HepG2 (cell line): ENCODE results near the gene ARHGEF4. TPM values are rescaled to one million over a fixed set of nuclear protein-coding genes. Genes with fewer than 3 reads are reported as not detected.

Experiments
- ATAC-seq: fragments of 200-7000 bp; cut with Tn5 transposase; 3 replicates; pipeline ENCODE4 v1.9.1; 2020; ENCODE audit warnings: mild to moderate bottlenecking, moderate library complexity
- BruUV-seq: library from RNA; stranded (reverse); fragments of 400-500 nt; replicated peaks from 2 replicates; lab custom pipeline; 2021; lab: Mats Ljungman, UMichigan
- CTCF ChIA-PET: fragments of 300-600 bp; formaldehyde crosslinking; extraction: SDS; loops from one replicate; lab custom pipeline; 2021; ENCODE audit warnings: low total read pairs, inconsistent platforms, low intra/inter-chr PET ratio; lab: Yijun Ruan, JAX
- POLR2A ChIA-PET: fragments of 350-600 bp; sonication (Branson Sonifier 250); formaldehyde crosslinking; loops from one replicate; lab custom pipeline; 2020; ENCODE audit warnings: antibody characterized with exemption, inconsistent platforms; lab: Yijun Ruan, JAX
- DNase-seq: peaks from one replicate; pipeline ENCODE4 v3.0.0-alpha.2; 2015; ENCODE audit warnings: low spot score
- FAIRE-seq: peaks from 3 replicates; lab custom pipeline; 2011; peaks lifted over from hg19 to GRCh38; lab: Jason Lieb, UNC
- H2AFZ ChIP-seq: one replicate; pipeline ENCODE4 v1.6.1; 2011; ENCODE audit warnings: low read length, inconsistent platforms
- H3K27ac ChIP-seq: fragments of 300-600 bp; 3 replicates; pipeline ENCODE4 v1.8.0; 2011; ENCODE audit warnings: mixed run types, mild to moderate bottlenecking, mixed read lengths, low read length, inconsistent platforms; ENCODE audit not compliant: insufficient read depth; ENCODE audit errors: extremely low read length
- H3K27me3 ChIP-seq, 2 experiments: fragments of 200-600 bp in 1 of 2; 2 replicates in 1 of 2; 3 replicates in 1 of 2; pipeline versions ENCODE4 v1.6.0 to v1.8.0; 2011; ENCODE audit warnings: low read length in 2 of 2, mild to moderate bottlenecking in 2 of 2, moderate library complexity in 2 of 2, inconsistent platforms in 1 of 2; ENCODE audit not compliant: insufficient read depth in 2 of 2, control insufficient read depth in 1 of 2
- H3K36me3 ChIP-seq, 2 experiments: fragments of 200-600 bp in 1 of 2; replicated peaks in 1 of 2; 2 replicates in 1 of 2; 3 replicates in 1 of 2; pipeline versions ENCODE4 v1.5.1 to v1.8.0; 2011; ENCODE audit warnings: low read length in 2 of 2, inconsistent platforms in 1 of 2; ENCODE audit not compliant: insufficient read depth in 2 of 2, control insufficient read depth in 1 of 2
- H3K4me1 ChIP-seq: 2 replicates; pipeline ENCODE4 v1.5.1; 2012; ENCODE audit warnings: low read length, inconsistent platforms; ENCODE audit not compliant: insufficient read depth
- H3K4me2 ChIP-seq: 2 replicates; pipeline ENCODE4 v1.6.0; 2011; ENCODE audit warnings: low read depth, low read length, inconsistent platforms
- H3K4me3 ChIP-seq, 3 experiments: fragments of 200-600 bp in 1 of 3; sonication (generic), shearing (Covaris generic) in 1 of 3; replicated peaks in 1 of 3; 2 replicates each; pipeline ENCODE4 v1.5.1; 2011 to 2016; ENCODE audit warnings: low read length in 3 of 3, inconsistent platforms in 2 of 3, low read depth in 2 of 3, mild to moderate bottlenecking in 2 of 3, control low read depth in 1 of 3, mixed read lengths in 1 of 3; ENCODE audit not compliant: insufficient read depth in 1 of 3
- H3K79me2 ChIP-seq: one replicate; pipeline ENCODE4 v1.6.1; 2011; ENCODE audit warnings: low read length, inconsistent platforms; ENCODE audit not compliant: insufficient read depth
- H3K9ac ChIP-seq: 2 replicates; pipeline ENCODE4 v1.6.0; 2011; ENCODE audit warnings: mild to moderate bottlenecking, low read depth, low read length, inconsistent platforms; ENCODE audit not compliant: insufficient read depth
- H3K9me3 ChIP-seq: 2 replicates; pipeline ENCODE4 v1.5.1; 2012; ENCODE audit warnings: mild to moderate bottlenecking, low read length
- H4K20me1 ChIP-seq: 2 replicates; pipeline ENCODE4 v1.6.0; 2011; ENCODE audit warnings: inconsistent platforms, mild to moderate bottlenecking, low read length, moderate library complexity; ENCODE audit not compliant: insufficient read depth
- KDM6A ChIP-seq: IDR thresholded peaks from 2 replicates; pipeline ENCODE4 v1.6.1; 2016; ENCODE audit warnings: low read depth
- RAD21 ChIP-seq: fragments of 450-650 bp; formaldehyde crosslinking; IDR thresholded peaks from 2 replicates; pipeline ENCODE4 v1.5.0; 2020; ENCODE audit warnings: mild to moderate bottlenecking
- ZHX2 ChIP-seq, 2 experiments: sonication (generic) in 1 of 2; formaldehyde crosslinking in 1 of 2; IDR thresholded peaks; 2 replicates each; pipeline versions ENCODE4 v1.6.1 to v1.9.0; 2014 to 2022; ENCODE audit warnings: antibody characterized with exemption in 1 of 2, borderline replicate concordance in 1 of 2, inconsistent platforms in 1 of 2, low read depth in 1 of 2, missing genetic modification reagents in 1 of 2
- ZNF362 ChIP-seq: sonication (generic); formaldehyde crosslinking; IDR thresholded peaks from 2 replicates; pipeline ENCODE4 v1.4.0; 2020; ENCODE audit warnings: missing genetic modification reagents, mild to moderate bottlenecking, borderline replicate concordance
- ZNF414 ChIP-seq: sonication (generic); formaldehyde crosslinking; IDR thresholded peaks from 2 replicates; pipeline ENCODE4 v1.5.0; 2020; ENCODE audit warnings: missing genetic modification reagents
- WGBS: methylation state at CpG from one replicate; pipeline ENCODE4 v1.1.6; 2017; ENCODE audit warnings: low lambda C conversion rate; 5-methylcytosine and 5-hydroxymethylcytosine counted together
- in situ Hi-C: cut with HindIII; loops from 2 replicates; pipeline ENCODE4 v1.10.0; 2017; ENCODE audit warnings: low pct_unique_long_range_greater_than_20kb; ENCODE audit not compliant: extremely low pct_ligation_motif_present
- intact Hi-C: fragments of 100-400 bp; cut with micrococcal nuclease; formaldehyde crosslinking; loops from one replicate; pipeline ENCODE4 v1.10.0; 2022; ENCODE audit not compliant: unreplicated experiment
- polyA plus RNA-seq, 8 experiments: library from polyadenylated mRNA; depleted of rRNA in 3 of 8; stranded (reverse) in 7 of 8; unstranded in 1 of 8; fragments of >200 nt; fragmentation: Illumina TruSeq in 4 of 8; extraction: Trizol in 4 of 8; gene quantifications; 2 replicates each; pipeline versions ENCODE4 v1.2.1 to v1.2.3, GENCODE V29; 2011 to 2016; ENCODE audit warnings: low read depth in 4 of 8, missing spikeins in 1 of 8, mixed read lengths in 1 of 8; ENCODE audit not compliant: insufficient read depth in 1 of 8
- total RNA-seq, 5 experiments: library from RNA; depleted of rRNA; stranded (reverse); fragments of >200 nt; fragmentation: Illumina TruSeq; extraction: Trizol; gene quantifications; 2 replicates each; pipeline ENCODE4 v1.2.3, GENCODE V29; 2016; ENCODE audit warnings: low read depth in 1 of 5

Gene ARHGEF4
- total and polyA plus RNA-seq, 2 of the 13 experiments (the other 11 are each of a cell fraction or from before 2014, with no cell fraction given) = 0.11 to 0.13 TPM

GRCh38 chr2:131011486-131011885 is 174.8 kb downstream of the ARHGEF4 start:
- POLR2A ChIA-PET = no interaction called here
- FAIRE-seq = no peak

GRCh38 chr2:131014141-131014540 is 177.4 kb downstream of the ARHGEF4 start:
- Histone ChIP-seq H3K9ac (no peak overlapping the region), H3K9me3 (no peaks in the 10 kb centered on the region), H3K27me3 (peaks cover 0 to 52% of the 10 kb centered on the region in 2 experiments; a peak in 3 of 5 replicates), H3K36me3 (no peaks in the 10 kb centered on the region), H3K79me2 (no peaks in the 10 kb centered on the region), H3K27ac (no peak overlapping the region), H3K4me1 (no peaks in the 10 kb centered on the region), H2AFZ (no peak overlapping the region), H3K4me2 (no peak overlapping the region), H4K20me1 (no peaks in the 10 kb centered on the region), H3K4me3 (no peak overlapping the region)
- ChIA-PET POLR2A (no interaction called here), CTCF (no interaction called here)
- DNase-seq = no peak
- BruUV-seq = no TSS peak
- in situ Hi-C loops (no loop called here), intact Hi-C loops (no loop called here)
- ATAC-seq = no peak
- TF ChIP-seq RAD21 (no peak), ZHX2 (IDR thresholded peaks at IDR 0.05; ENCODE audit: low read depth) (no peak), ZHX2 (CRISPR knock-in tag; IDR thresholded peaks at IDR 0.05; ENCODE audit: borderline replicate concordance) (no peak), KDM6A (CRISPR knock-in tag) (no peak)
- FAIRE-seq = no peak

More at GRCh38 chr2:131011486-131011885, 174.8 kb downstream of the ARHGEF4 start:
- no peaks in the 10 kb centered on the region for H3K4me1 ChIP-seq
- no peak overlapping the region for H3K27ac ChIP-seq
- TF ChIP-seq ZNF362 = no peak
- TF ChIP-seq ZNF414 = no peak
- DNase-seq (no peak), ATAC-seq (no peak)
- no peak overlapping the region for H2AFZ ChIP-seq
- CTCF ChIA-PET = no interaction called here
- no TSS peak for BruUV-seq
- H3K27me3 ChIP-seq = peaks cover 4 to 51% of the 10 kb centered on the region in 2 experiments; a peak in 4 of 5 replicates
- intact Hi-C loops (no loop called here), in situ Hi-C loops (no loop called here)
- H3K9me3 ChIP-seq = no peaks in the 10 kb centered on the region
- no peak overlapping the region for H3K4me2 ChIP-seq
- H3K4me3 ChIP-seq = no peak overlapping the region
- no peaks in the 10 kb centered on the region for H3K79me2 ChIP-seq
- no peaks in the 10 kb centered on the region for H3K36me3 ChIP-seq
- no peaks in the 10 kb centered on the region for H4K20me1 ChIP-seq
- no peak overlapping the region for H3K9ac ChIP-seq
- 21% methylated on average over 7 of the region's 7 CpGs for WGBS
